ENCODE measurements around the gene PNPLA2.
A peak's percentile ranks its signal among the peaks of the same experiment; 100 is the strongest.

The PNPLA2 gene

GRCh38 chr11:831118-831864, 12.6 kb downstream of the PNPLA2 start:
- peak; percentile 68 for DNase-seq (ENCODE audit: low spot score)

DNA sequence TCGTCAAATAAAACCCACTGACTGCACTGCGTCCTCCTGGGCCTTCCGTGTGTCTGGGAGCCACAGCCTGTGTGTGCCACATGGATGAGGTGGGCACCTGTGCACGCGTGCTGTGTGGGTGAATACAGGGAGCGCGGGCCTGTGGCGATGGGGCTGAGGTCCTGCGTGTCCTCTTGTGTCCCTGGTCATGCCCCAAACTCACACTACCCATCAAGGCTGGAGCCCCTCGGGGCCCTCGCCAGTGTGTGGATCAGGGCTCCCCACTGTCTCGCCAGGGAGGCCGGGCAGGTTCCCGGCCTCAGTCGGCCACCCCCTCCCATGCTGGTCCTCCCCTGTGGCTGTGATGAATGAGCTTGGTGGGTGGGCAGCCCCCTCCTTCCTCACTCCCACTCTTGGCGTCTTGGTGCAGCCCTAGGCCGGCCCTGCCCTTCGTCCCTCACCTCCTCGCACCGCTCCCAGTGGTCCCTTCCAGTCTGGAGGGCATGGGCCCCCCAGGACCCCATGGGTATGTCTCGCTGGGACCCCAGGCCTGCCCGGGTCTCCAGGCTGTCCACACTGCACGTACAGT, 13.3 kb downstream of the PNPLA2 start:
- DNase-seq (ENCODE audit: low spot score), result no peak

- DNase-seq (ENCODE audit: low spot score), result peak; percentile 81
These were observed 13.9 kb downstream of the PNPLA2 start, which contains the start of gene CD151 for GRCh38 chr11:832529-833113. Gene CD151, plus strand, starts transcription at chr11:832952. Its CDS starts 3,118 bp downstream, at chr11:836070.

DNA sequence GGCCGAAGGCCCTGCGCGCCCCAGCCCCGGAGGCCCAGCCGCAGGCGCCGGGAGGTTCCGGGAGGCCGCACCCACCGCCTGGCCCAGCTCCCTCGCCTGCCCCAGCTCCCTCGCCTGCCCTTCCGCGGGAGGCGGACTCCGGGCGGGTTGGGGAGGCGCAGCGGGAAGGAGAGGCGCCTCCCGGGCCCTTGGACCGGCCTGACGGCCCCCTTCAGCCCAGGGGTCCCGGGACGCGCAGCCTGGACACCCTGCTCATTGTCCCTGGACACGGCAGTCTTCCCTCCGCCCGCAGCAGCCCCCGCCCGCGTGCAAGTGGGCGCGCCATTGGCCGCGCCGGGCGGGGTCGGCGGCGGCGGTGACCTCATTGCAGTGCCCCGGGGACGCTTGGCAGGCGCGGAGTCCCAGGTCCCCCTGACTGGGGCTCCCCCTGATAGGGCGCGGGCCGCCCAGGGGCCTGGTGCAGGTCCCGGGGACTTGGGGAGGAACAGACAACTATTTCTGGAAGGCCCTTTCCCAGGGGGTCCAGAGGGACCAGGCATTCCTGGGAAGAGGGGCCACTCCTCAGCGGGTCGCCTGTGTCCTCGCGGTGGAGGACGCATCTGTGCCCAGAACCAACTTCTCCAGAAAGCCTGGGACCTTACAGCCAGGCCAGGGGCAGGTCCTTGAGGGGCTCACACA, 14.5 kb downstream of the PNPLA2 start:
- DNase-seq (ENCODE audit: low spot score), result peak; percentile 70

DNA sequence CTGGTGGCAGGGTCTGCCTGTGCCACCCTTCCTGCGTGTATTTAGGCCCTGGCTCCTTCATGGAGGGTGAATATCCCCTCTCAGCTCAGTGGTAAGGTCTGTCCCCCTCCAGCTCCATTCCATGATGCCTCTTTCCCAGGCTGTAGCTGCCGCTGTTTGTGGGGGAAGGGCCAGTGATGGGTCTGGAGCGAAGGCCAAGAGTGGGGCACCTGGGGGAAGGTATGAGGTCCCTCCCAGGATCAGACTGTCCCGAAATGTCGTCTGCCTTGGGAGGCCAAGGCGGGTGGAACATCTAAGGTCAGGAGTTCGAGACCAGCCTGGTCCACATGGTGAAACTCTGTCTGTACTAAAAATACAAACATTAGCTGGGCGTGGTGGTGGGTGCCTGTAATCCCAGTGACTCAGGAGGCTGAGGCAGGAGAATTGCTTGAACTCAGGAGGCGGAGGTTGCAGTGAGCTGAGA, 15.2 kb downstream of the PNPLA2 start:
- DNase-seq (ENCODE audit: low spot score), result peak; percentile 54

DNA sequence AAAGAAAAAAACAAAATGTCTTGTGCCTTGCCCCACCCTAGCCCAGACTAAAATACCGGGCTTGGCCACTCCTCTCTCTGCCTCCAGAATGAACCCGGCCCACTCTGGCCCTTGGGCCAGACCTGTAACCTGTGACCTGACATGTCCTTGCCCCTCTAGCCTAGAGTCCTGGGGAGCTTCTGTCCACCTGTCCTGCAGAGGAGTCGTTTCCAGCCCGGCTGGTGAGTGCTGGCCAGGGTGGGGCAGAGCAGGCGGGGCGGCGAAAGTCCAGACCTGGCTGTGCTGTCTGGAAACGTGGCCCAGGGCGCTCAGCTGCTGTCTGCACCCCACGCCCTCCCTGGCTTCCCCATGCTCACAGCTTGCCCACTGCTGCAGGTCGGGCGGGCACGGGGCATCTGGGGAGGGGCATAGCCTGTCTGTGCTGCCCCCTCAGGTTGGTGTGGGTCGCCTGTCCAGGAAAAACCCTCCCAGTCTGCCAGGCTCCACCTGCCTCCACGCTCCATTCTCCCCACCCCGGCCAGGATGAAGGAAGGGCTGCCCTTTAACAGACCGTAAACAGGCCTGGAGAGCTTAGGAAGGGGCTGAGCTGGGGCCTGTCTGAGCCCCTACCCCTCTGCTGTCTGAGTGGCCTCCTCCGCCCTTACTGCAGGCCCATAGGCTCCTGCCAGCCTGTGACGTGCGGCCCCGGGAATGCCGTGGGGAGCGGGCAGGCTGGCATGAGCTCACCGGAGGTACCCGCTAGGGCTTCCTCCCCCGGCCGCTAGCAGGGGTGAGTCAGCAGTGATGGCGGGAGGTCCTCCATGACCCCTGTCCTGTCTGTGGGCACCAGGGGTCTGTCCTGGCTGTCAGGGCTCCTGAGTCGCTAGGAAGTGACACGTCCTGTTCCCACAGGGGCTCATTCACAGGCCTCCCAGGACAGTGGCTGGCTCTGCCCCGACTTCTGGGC, 15.9 kb downstream of the PNPLA2 start:
- DNase-seq (ENCODE audit: low spot score), result peak; percentile 99

DNA sequence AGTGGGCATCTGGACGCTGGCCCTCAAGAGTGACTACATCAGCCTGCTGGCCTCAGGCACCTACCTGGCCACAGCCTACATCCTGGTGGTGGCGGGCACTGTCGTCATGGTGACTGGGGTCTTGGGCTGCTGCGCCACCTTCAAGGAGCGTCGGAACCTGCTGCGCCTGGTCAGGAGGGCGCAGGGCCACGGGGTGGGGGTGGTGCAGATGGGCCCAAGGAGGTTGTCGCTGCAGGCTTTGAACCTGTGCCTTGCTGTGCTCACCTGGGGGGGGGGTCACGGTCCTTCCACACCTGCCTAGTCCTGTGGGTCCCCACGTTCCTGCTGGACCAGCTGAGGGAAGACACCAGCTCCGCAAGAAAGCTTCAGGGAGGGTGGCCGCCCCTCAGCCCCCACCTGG, 17.6 kb downstream of the PNPLA2 start:
- DNase-seq (ENCODE audit: low spot score), result no peak

DNA sequence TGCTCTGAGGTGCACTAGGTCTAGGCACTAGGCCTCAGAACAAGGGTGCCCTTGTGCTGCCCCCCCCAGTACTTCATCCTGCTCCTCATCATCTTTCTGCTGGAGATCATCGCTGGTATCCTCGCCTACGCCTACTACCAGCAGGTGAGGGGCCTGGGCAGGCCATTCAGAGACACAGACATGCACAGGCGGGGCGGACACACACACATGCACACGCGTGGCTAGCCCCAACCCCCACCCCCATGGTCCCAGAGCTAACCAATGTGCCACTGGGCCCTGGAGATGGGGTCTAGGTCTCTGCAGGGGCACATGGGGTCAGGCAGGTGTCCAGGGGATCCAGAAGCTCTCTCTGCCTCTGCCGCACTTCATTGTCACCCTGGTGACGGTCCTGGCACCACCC, 18.0 kb downstream of the PNPLA2 start:
- DNase-seq (ENCODE audit: low spot score), result no peak

GRCh38 chr11:837189-837989, 18.7 kb downstream of the PNPLA2 start:
- DNase-seq (ENCODE audit: low spot score), result no peak

- no peak for DNase-seq (ENCODE audit: low spot score)
These were observed 19.2 kb downstream of the PNPLA2 start for GRCh38 chr11:837990-838307.

- DNase-seq (ENCODE audit: low spot score), result peak; percentile 25
These were observed 19.9 kb downstream of the PNPLA2 start for GRCh38 chr11:838441-839279.

- DNase-seq (ENCODE audit: low spot score), result no peak
These were observed 20.5 kb downstream of the PNPLA2 start for GRCh38 chr11:839280-839623.

- peak; percentile 42 for DNase-seq (ENCODE audit: low spot score)
These were observed 21.3 kb downstream of the PNPLA2 start for GRCh38 chr11:839875-840617.

- DNase-seq (ENCODE audit: low spot score), result no peak
These were observed 23.3 kb downstream of the PNPLA2 start for GRCh38 chr11:841981-842369.

GRCh38 chr11:842370-843002, 23.8 kb downstream of the PNPLA2 start, which contains the start of the genes POLR2L and TSPAN4:
Gene POLR2L, minus strand, starts transcription at chr11:842529. Its CDS starts 21 bp downstream, at chr11:842508.
Gene TSPAN4, plus strand, starts transcription at chr11:842852. Its CDS starts 7,453 bp downstream, at chr11:850305.
- peak; percentile 92 for DNase-seq (ENCODE audit: low spot score)

DNA sequence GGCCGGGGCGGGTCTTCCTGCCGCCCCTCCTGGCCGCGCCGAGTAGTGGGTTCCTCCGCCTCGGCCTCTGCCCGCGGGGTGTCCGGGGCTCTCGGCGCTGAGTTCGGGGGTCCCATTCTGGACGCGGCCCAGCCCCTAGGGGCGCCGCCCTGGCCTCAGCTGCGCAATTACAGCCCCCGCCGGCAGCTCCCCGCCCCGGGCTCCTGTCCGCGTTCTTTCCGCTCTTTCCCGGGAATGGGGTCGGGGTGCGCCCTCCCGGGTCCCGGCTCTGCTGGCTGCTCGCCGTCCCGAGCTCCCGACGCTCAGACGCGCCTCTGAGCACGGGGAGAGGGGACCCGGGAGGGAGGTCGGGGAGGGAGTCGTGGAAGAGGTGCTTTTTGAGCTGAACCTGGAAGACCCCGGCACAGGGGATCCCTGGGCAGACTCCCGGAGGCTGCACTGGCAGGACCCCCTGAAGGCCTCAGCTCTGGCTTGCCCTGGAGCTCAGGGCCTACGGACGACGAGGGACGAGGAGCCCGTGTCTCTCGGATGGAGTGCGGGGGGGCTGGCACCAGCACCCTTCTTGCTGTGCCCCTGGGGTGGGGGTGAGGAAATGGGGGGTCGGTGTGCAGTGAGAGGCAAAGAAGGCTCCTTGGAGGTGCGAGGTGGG, 24.5 kb downstream of the PNPLA2 start:
- DNase-seq (ENCODE audit: low spot score), result peak; percentile 36

GRCh38 chr11:843818-844692, 25.3 kb downstream of the PNPLA2 start:
- peak; percentile 93 for DNase-seq (ENCODE audit: low spot score)
